ENCODE data around the gene C17orf50.

The C17orf50 gene

GRCh38 chr17:35725058-35725457 lies 35.6 kb upstream of the C17orf50 start:
- H3F3A ChIP-seq (ENCODE audit: insufficient read depth) = no peaks in the 10 kb centered on the region
- H3K9me3 ChIP-seq (ENCODE audit: insufficient read depth, low read length) = no peaks in the 10 kb centered on the region
- no peak overlapping the region for H2AFZ ChIP-seq (ENCODE audit: low read depth, low read length, severe bottlenecking)
- no peak overlapping the region for H3K27ac ChIP-seq (ENCODE audit: low read depth, low read length)
- H4K20me1 ChIP-seq (ENCODE audit: low read depth, low read length) = no peaks in the 10 kb centered on the region
- no peak overlapping the region for H3K4me3 ChIP-seq (ENCODE audit: insufficient read depth, low read length, poor library complexity, severe bottlenecking)
- H3K9ac ChIP-seq (ENCODE audit: low read length) = no peak overlapping the region
- no peaks in the 10 kb centered on the region for H3K79me2 ChIP-seq (ENCODE audit: insufficient read depth, low read length)
- H3K9me2 ChIP-seq (replicated peaks; ENCODE audit: insufficient read depth, low read length) = no peaks in the 10 kb centered on the region
- H3K36me3 ChIP-seq (ENCODE audit: low read length) = no peaks in the 10 kb centered on the region; the same call in 1 of the 2 replicates
- no peak for TF ChIP-seq CTCF (IDR thresholded peaks at IDR 0.05; ENCODE audit: insufficient read depth, low read length, poor library complexity, severe bottlenecking)
- TF ChIP-seq EZH2phosphoT487 (conservative IDR thresholded peaks at IDR 0.05; ENCODE audit: low read length) = no peak
- no peak overlapping the region for H3K4me2 ChIP-seq (ENCODE audit: low read depth, low read length, poor library complexity, severe bottlenecking)
- H3K27me3 ChIP-seq (ENCODE audit: low read length) = no peaks in the 10 kb centered on the region

- H4K20me1 ChIP-seq (ENCODE audit: low read depth, low read length) = no peaks in the 10 kb centered on the region
- H3K27me3 ChIP-seq (ENCODE audit: low read length) = no peaks in the 10 kb centered on the region
- H3K36me3 ChIP-seq (ENCODE audit: low read length) = no peaks in the 10 kb centered on the region; the same call in 1 of the 2 replicates
- no peaks in the 10 kb centered on the region for H3K9me3 ChIP-seq (ENCODE audit: insufficient read depth, low read length)
- H3K27ac ChIP-seq (ENCODE audit: low read depth, low read length) = no peak overlapping the region
- no peaks in the 10 kb centered on the region for H3K79me2 ChIP-seq (ENCODE audit: insufficient read depth, low read length)
- H3K9me2 ChIP-seq (replicated peaks; ENCODE audit: insufficient read depth, low read length) = no peaks in the 10 kb centered on the region
- H3K4me3 ChIP-seq (ENCODE audit: insufficient read depth, low read length, poor library complexity, severe bottlenecking) = no peak overlapping the region
- TF ChIP-seq EZH2phosphoT487 (conservative IDR thresholded peaks at IDR 0.05; ENCODE audit: low read length) = no peak
- TF ChIP-seq CTCF (IDR thresholded peaks at IDR 0.05; ENCODE audit: insufficient read depth, low read length, poor library complexity, severe bottlenecking) = no peak
- H3K4me2 ChIP-seq (ENCODE audit: low read depth, low read length, poor library complexity, severe bottlenecking) = no peak overlapping the region
- no peak overlapping the region for H3K9ac ChIP-seq (ENCODE audit: low read length)
- H3F3A ChIP-seq (ENCODE audit: insufficient read depth) = no peaks in the 10 kb centered on the region
- H2AFZ ChIP-seq (ENCODE audit: low read depth, low read length, severe bottlenecking) = no peak overlapping the region
Observed at GRCh38 chr17:35725802-35726126, 34.9 kb upstream of the C17orf50 start.

DNA sequence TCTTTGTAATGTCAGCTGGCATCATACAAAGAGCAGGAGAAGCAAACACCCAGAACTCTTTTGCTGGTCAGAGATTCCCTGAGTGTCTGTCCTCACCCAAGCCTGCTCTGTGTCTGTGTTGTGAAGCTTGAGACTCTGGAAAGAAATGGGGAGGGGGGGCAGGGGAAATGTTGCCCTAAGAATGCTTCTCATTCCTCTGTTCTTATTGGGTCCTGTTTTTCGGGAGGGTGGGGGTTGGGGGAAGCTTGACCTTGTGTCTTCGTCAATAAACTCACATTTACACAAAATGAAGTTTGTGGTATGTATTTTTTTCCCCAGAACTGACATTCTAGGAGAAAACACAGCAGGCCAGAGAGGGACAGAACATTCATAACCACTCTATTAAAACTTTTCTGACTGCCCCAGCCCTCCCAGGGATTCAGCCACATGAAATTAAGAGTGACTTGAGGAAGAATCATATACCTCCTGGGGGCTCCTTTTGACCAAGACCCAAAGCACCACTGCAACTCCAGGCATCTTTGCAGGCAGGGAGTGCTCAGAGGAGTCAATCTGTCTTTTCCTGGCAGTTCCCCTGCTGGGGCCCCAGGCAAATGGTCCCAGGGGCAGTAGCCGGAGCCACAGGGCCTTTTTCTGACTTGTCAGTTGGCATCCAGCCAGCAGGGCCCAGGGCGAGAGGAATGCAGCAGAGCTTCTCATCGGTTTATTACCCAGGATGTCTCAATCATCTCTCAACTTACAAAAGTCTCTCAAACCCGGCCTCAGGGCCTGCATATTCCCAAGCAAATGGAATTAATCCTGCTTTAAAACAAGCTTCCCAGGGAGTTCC lies 34.3 kb upstream of the C17orf50 start:
- H3F3A ChIP-seq (ENCODE audit: insufficient read depth) = no peaks in the 10 kb centered on the region

More for the DNA sequence above, 34.3 kb upstream of the C17orf50 start:
- Histone ChIP-seq H3K9me3 (ENCODE audit: insufficient read depth, low read length) (no peaks in the 10 kb centered on the region), H2AFZ (ENCODE audit: low read depth, low read length, severe bottlenecking) (no peak overlapping the region), H3K4me2 (ENCODE audit: low read depth, low read length, poor library complexity, severe bottlenecking) (no peak overlapping the region), H4K20me1 (ENCODE audit: low read depth, low read length) (no peaks in the 10 kb centered on the region), H3K27ac (ENCODE audit: low read depth, low read length) (no peak overlapping the region), H3K4me3 (ENCODE audit: insufficient read depth, low read length, poor library complexity, severe bottlenecking) (no peak overlapping the region), H3K9me2 (replicated peaks; ENCODE audit: insufficient read depth, low read length) (no peaks in the 10 kb centered on the region), H3K9ac (ENCODE audit: low read length) (no peak overlapping the region), H3K79me2 (ENCODE audit: insufficient read depth, low read length) (no peaks in the 10 kb centered on the region), H3K36me3 (ENCODE audit: low read length) (no peaks in the 10 kb centered on the region; the same call in 1 of the 2 replicates), H3K27me3 (ENCODE audit: low read length) (no peaks in the 10 kb centered on the region)
- TF ChIP-seq EZH2phosphoT487 (conservative IDR thresholded peaks at IDR 0.05; ENCODE audit: low read length) = no peak
- TF ChIP-seq CTCF (IDR thresholded peaks at IDR 0.05; ENCODE audit: insufficient read depth, low read length, poor library complexity, severe bottlenecking) = no peak
